GM12801 (cell line): ENCODE data around the gene ESYT3.

Source experiments
- CTCF ChIP-seq: IDR thresholded peaks from one replicate; pipeline ENCODE4 v1.5.1; 2011; ENCODE audit warnings: control low read depth; ENCODE audit not compliant: insufficient read length; ENCODE audit errors: extremely low read depth

The ESYT3 gene

GRCh38 chr3:138468886-138469285, 34.5 kb downstream of the ESYT3 start:
- TF ChIP-seq CTCF, result no peak

- no peak for TF ChIP-seq CTCF
These were observed 35.5 kb downstream of the ESYT3 start for GRCh38 chr3:138469874-138470273.

- no peak for TF ChIP-seq CTCF
These were observed 36.3 kb downstream of the ESYT3 start for GRCh38 chr3:138470687-138471086.

GRCh38 chr3:138471481-138471880, 37.1 kb downstream of the ESYT3 start:
- no peak for TF ChIP-seq CTCF

GRCh38 chr3:138472141-138472825, 37.9 kb downstream of the ESYT3 start:
- no peak for TF ChIP-seq CTCF

- no peak for TF ChIP-seq CTCF
These were observed 39.0 kb downstream of the ESYT3 start for GRCh38 chr3:138473391-138473790.

GRCh38 chr3:138474163-138474562, 39.7 kb downstream of the ESYT3 start:
- TF ChIP-seq CTCF, result no peak
